Activated T-helper 17 cell treated with anti-CD3 and anti-CD28 coated beads, Interleukin-2, amount 50 U/mL, for 72 hours (primary cell): ENCODE measurements around the gene RNF222. TPM values are rescaled to one million over a fixed set of nuclear protein-coding genes. Genes with fewer than 3 reads are reported as not detected.

Experiments used
- ATAC-seq: fragments of 150-1000 bp; cut with Tn5 transposase; replicated peaks from 2 replicates; pipeline ENCODE4 v1.10.0; 2021; ENCODE audit warnings: mild to moderate bottlenecking, moderate library complexity
- H3K27ac Mint-ChIP-seq: one replicate; pipeline ENCODE4 v1.8.0; 2022; ENCODE audit warnings: mixed read lengths
- H3K27me3 Mint-ChIP-seq: one replicate; pipeline ENCODE4 v1.8.0; 2022; ENCODE audit warnings: mixed read lengths
- H3K36me3 Mint-ChIP-seq: one replicate; pipeline ENCODE4 v1.8.0; 2022; ENCODE audit warnings: low read depth, mild to moderate bottlenecking, mixed read lengths
- H3K4me1 Mint-ChIP-seq: one replicate; pipeline ENCODE4 v1.8.0; 2022; ENCODE audit warnings: mixed read lengths
- H3K4me3 Mint-ChIP-seq: one replicate; pipeline ENCODE4 v1.8.0; 2022; ENCODE audit warnings: mild to moderate bottlenecking, mixed read lengths
- H3K9me3 Mint-ChIP-seq: one replicate; pipeline ENCODE4 v1.8.0; 2022; ENCODE audit warnings: mixed read lengths
- total RNA-seq, 2 donors: library from RNA; stranded (reverse); gene quantifications; one replicate each; pipeline ENCODE4 v1.2.3, GENCODE V29; 2022

The RNF222 gene
- under 1 TPM; 0.09 to 0.21 TPM for total RNA-seq

GRCh38 chr17:8397636-8398035 is at the start of gene RNF222:
RNF222 (minus strand) TSS chr17:8397827; CDS start chr17:8393461, 4,366 bp downstream.
- H3K4me3 Mint-ChIP-seq = no peak within 1 kb of the TSS
- H3K27ac Mint-ChIP-seq = no peak within 1 kb of the TSS
- peaks cover 5% of the 10 kb centered on the region for H3K4me1 Mint-ChIP-seq
- H3K9me3 Mint-ChIP-seq = no peaks in the 10 kb centered on the region
- H3K36me3 Mint-ChIP-seq = no peaks in the 10 kb centered on the region
- ATAC-seq = no peak
- H3K27me3 Mint-ChIP-seq = peaks cover 14% of the 10 kb centered on the region

- H3K4me1 Mint-ChIP-seq = peaks cover 29% of the 10 kb centered on the region
- peaks cover 94% of the 10 kb centered on the region for H3K36me3 Mint-ChIP-seq
- ATAC-seq = no peak
- H3K27me3 Mint-ChIP-seq = no peaks in the 10 kb centered on the region
- H3K9me3 Mint-ChIP-seq = no peaks in the 10 kb centered on the region
- no peak overlapping the region for H3K27ac Mint-ChIP-seq
- H3K4me3 Mint-ChIP-seq = no peak overlapping the region
Measured at GRCh38 chr17:8445536-8445935, 47.9 kb upstream of the RNF222 start.

- Mint-ChIP-seq H3K9me3 (no peaks in the 10 kb centered on the region), H3K27me3 (no peaks in the 10 kb centered on the region), H3K27ac (no peak overlapping the region), H3K4me3 (no peak overlapping the region), H3K36me3 (peaks cover 94% of the 10 kb centered on the region), H3K4me1 (peaks cover 33% of the 10 kb centered on the region)
- no peak for ATAC-seq
Measured at GRCh38 chr17:8444494-8444893, 46.9 kb upstream of the RNF222 start.

DNA sequence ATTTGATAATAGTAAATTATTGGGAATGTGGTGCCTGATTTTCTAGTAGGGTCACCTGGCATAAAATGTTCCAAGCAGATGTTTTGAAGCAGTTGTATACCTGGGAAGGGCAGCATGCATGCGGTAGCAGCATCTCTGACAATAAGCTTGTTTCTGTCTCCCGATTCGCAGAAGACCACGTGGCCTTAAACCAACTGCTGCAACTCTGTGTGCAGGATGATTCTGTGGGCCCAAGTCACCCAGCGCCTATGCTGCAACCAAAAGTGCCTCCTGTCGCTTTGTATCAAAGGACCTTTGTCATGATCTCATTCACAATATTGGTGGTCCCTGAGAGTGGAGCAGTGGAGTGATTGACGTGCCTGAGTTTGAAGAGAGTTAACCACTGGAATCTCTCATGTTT is 46.1 kb upstream of the RNF222 start:
- Mint-ChIP-seq H3K4me3 (no peak overlapping the region), H3K27ac (no peak overlapping the region), H3K9me3 (no peaks in the 10 kb centered on the region), H3K4me1 (peaks cover 30% of the 10 kb centered on the region), H3K36me3 (peaks cover 94% of the 10 kb centered on the region), H3K27me3 (no peaks in the 10 kb centered on the region)
- no peak for ATAC-seq

DNA sequence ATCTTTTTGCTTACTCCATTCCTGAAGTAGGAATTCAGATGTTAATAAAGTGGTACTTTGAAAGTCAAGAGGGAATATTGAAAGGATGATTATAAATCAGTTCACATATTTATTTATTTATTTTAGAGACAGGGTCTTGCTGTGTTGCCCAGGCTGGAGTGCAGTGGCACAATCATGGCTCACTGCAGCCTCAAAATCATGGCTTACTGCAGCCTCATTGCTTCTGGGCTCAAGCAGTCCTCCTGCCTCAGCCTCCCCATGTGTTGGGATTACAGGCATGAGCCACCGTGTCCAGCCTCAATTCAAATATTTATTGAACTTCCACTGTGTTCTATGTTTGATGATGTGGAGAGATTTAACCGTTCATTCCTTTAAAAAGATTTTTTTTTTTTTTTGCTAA is 44.7 kb upstream of the RNF222 start:
- peaks cover 94% of the 10 kb centered on the region for H3K36me3 Mint-ChIP-seq
- no peaks in the 10 kb centered on the region for H3K9me3 Mint-ChIP-seq
- peak overlapping the region; percentile 36 for H3K27ac Mint-ChIP-seq
- no peak for ATAC-seq
- H3K4me3 Mint-ChIP-seq = no peak overlapping the region
- H3K4me1 Mint-ChIP-seq = peaks cover 30% of the 10 kb centered on the region
- no peaks in the 10 kb centered on the region for H3K27me3 Mint-ChIP-seq

- Mint-ChIP-seq H3K9me3 (no peaks in the 10 kb centered on the region), H3K27me3 (no peaks in the 10 kb centered on the region), H3K27ac (peak overlapping the region; percentile 36), H3K36me3 (peaks cover 90% of the 10 kb centered on the region), H3K4me1 (peaks cover 30% of the 10 kb centered on the region), H3K4me3 (peak overlapping the region; percentile 32)
- ATAC-seq = peak; percentile 37
Measured at GRCh38 chr17:8441690-8442089, 44.1 kb upstream of the RNF222 start.

DNA sequence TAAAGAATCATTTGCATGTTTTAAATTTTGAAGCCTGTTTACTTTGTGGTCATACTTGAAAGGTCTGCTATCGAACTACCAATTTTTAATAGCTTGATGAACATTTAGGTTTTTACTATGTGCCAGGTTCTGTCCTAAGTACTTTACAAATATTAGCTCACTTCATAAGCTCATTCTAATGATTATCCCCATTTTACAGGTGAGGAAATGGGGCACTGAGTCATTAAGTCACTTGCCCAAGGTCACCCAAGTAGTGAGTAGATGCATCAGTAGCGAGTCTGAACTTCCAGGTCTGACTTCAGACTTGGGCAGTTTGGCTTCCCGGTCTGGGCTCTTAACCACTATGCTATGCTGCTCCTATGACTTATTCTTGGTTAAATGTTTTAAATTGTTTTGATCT is 42.1 kb upstream of the RNF222 start:
- peak overlapping the region; percentile 22 for H3K4me3 Mint-ChIP-seq
- no peaks in the 10 kb centered on the region for H3K27me3 Mint-ChIP-seq
- H3K27ac Mint-ChIP-seq = peak overlapping the region; percentile 13

DNA sequence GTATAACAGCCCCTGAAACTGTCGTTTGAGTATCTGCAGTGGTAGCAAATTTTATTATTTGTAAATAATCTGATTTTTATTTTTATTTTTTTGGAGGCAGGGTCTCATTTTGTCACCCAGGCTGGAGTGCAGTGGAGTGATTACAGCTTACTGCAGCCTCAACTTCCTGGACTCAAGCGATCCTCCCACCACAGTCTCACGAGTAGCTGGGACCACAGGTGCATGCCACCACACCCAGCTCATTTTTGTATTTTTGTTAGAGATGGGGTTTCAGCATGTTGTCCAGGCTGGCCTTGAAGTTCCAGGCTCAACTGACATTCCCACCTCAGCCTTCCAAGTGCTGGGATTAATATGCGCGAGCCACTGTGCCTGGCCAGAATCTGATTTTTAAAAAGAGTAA is 40.8 kb upstream of the RNF222 start:
- no peak for ATAC-seq
- peaks cover 26% of the 10 kb centered on the region for H3K4me1 Mint-ChIP-seq
- H3K27me3 Mint-ChIP-seq = no peaks in the 10 kb centered on the region
- H3K27ac Mint-ChIP-seq = no peak overlapping the region
- peak overlapping the region; percentile 100 for H3K4me3 Mint-ChIP-seq
- H3K36me3 Mint-ChIP-seq = peaks cover 64% of the 10 kb centered on the region
- no peaks in the 10 kb centered on the region for H3K9me3 Mint-ChIP-seq

More for the DNA sequence above, 42.1 kb upstream of the RNF222 start:
- no peaks in the 10 kb centered on the region for H3K9me3 Mint-ChIP-seq
- H3K36me3 Mint-ChIP-seq = peaks cover 76% of the 10 kb centered on the region
- peaks cover 30% of the 10 kb centered on the region for H3K4me1 Mint-ChIP-seq
- ATAC-seq = no peak

GRCh38 chr17:8436844-8437171 is 39.2 kb upstream of the RNF222 start:
- Mint-ChIP-seq H3K9me3 (no peaks in the 10 kb centered on the region), H3K4me3 (peak overlapping the region; percentile 100), H3K4me1 (peaks cover 17% of the 10 kb centered on the region), H3K27ac (peak overlapping the region; percentile 99), H3K36me3 (peaks cover 51% of the 10 kb centered on the region), H3K27me3 (no peaks in the 10 kb centered on the region)
- no peak for ATAC-seq

GRCh38 chr17:8436169-8436843 is 38.7 kb upstream of the RNF222 start:
- Mint-ChIP-seq H3K9me3 (no peaks in the 10 kb centered on the region), H3K27ac (peak overlapping the region; percentile 99), H3K27me3 (no peaks in the 10 kb centered on the region), H3K36me3 (peaks cover 47% of the 10 kb centered on the region), H3K4me3 (peak overlapping the region; percentile 100), H3K4me1 (peaks cover 12% of the 10 kb centered on the region)
- peak; percentile 77 for ATAC-seq

GRCh38 chr17:8435245-8436168 is 37.9 kb upstream of the RNF222 start, which contains the start of gene NDEL1:
NDEL1 (plus strand) TSS chr17:8435884; CDS start chr17:8444272, 8,388 bp downstream.
- Mint-ChIP-seq H3K4me3 (peak within 1 kb of the TSS; percentile 100), H3K4me1 (peaks cover 6% of the 10 kb centered on the region), H3K9me3 (no peaks in the 10 kb centered on the region), H3K27ac (peak within 1 kb of the TSS; percentile 99), H3K36me3 (peaks cover 39% of the 10 kb centered on the region), H3K27me3 (no peaks in the 10 kb centered on the region)
- peak; percentile 97 for ATAC-seq

DNA sequence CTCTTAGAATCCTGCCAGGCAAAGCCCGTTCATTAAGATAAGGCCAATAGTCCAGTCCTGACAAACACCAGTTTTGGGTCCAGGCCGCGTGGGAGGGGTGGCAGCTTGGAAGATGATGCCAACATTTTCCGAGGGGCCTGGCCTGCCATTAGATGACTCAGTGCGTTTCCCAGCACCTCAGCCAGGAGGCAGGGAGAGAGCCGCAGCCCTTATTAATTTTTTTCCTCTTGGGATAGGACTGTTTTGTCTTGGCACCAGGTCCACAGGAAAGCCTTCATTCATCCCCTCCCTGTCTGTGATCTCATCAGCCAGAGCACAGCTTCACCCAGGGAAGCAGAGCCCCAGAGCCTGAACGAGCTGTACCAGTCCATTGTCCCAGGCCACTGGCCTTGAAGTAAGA is 33.3 kb upstream of the RNF222 start:
- H3K36me3 Mint-ChIP-seq = no peaks in the 10 kb centered on the region
- no peaks in the 10 kb centered on the region for H3K9me3 Mint-ChIP-seq
- H3K27me3 Mint-ChIP-seq = peaks cover 3% of the 10 kb centered on the region
- H3K27ac Mint-ChIP-seq = no peak overlapping the region
- no peaks in the 10 kb centered on the region for H3K4me1 Mint-ChIP-seq
- ATAC-seq = no peak
- H3K4me3 Mint-ChIP-seq = no peak overlapping the region

DNA sequence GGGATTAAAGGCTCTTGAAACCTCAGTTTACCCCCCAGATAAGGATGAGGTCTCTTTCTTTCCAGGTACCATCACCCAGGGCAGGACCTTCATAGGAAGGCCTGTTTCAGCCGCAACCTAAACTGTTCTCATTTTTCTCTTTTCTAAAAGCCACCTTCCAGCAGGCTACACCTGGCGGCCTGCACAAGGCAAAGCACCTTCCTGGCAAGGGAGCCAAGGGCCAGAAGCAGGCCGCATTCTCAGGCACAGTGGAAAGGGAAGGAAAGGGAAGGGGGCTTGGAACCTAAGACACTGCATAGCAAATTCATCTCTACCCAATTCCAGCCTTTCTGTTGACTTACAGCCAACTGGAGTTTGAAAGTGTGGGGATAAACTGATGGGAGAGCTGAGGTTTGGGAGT is 29.2 kb upstream of the RNF222 start:
- Mint-ChIP-seq H3K9me3 (no peaks in the 10 kb centered on the region), H3K27me3 (peaks cover 21% of the 10 kb centered on the region), H3K4me1 (no peaks in the 10 kb centered on the region), H3K27ac (no peak overlapping the region), H3K36me3 (no peaks in the 10 kb centered on the region), H3K4me3 (no peak overlapping the region)
- no peak for ATAC-seq

GRCh38 chr17:8426094-8426720 is 28.6 kb upstream of the RNF222 start:
- Mint-ChIP-seq H3K27me3 (peaks cover 23% of the 10 kb centered on the region), H3K9me3 (no peaks in the 10 kb centered on the region)

More at GRCh38 chr17:8426094-8426720, 28.6 kb upstream of the RNF222 start:
- Mint-ChIP-seq H3K27ac (peak overlapping the region; percentile 20), H3K4me1 (no peaks in the 10 kb centered on the region), H3K36me3 (no peaks in the 10 kb centered on the region), H3K4me3 (no peak overlapping the region)
- ATAC-seq = no peak
